ENCODE data around the gene CDC42BPA.
"Not testable (repeated sequence)": the region's sequence is repeated elsewhere in the genome, so short reads cannot be mapped to it uniquely, and the experiment has no call there.

CDC42BPA gene

DNA sequence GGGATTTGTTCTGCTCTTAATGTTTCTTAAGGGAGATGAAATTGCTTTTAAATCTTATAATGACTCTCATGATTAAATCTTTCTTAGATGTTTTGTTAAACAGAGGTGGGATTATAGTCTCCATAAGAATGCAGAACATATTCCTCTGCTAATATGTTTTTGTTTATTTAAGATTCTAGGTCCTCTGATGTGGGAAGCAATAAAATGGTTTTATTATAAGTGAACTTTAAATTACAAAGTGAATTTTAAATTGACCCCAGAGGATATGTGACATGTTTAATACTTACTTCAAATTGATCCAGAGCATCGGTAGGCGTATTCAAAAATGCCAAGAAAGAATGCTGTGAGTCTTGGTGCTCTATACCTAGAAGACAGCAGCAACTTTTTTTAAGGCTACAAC lies 248.8 kb downstream of the CDC42BPA start:
- no peak for DNase-seq

DNA sequence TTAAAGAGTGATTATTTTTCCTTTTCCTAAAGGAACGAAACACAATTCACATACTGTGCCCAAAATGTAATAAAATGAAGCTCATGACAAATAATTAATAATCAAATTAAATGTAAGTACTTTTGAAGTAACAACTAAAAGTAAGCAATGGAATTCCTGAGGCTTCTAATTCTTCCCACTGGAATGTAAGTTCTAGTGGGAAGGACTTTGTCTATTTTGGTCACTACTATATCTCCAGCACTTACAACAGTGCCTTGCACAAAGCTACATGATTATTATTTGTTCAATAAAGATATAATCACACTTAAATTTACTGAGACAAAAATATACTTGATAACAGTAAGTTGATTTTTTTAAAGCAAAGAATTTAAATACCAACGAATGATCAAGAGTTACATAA lies 249.4 kb downstream of the CDC42BPA start:
- no peak for DNase-seq

DNA sequence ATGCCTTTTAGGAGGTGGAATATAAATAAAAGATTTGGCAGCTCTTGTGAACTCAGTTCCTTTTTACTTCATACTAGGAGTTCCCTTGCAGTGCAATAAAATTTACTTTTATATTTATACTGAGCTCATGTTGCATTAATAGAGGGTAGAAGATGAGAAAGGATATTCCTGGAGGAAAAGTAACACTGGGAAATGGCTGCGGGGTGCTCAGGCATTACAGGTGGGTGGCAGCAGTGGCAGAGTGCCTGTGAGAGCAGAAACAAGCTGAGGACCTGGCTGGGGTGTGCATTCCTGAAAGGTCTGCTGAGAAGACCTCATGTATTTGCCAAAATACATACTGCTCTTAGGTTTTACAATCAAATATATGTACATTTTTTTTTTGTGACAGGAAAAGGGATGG lies 251.3 kb downstream of the CDC42BPA start:
- no peak for DNase-seq

DNA sequence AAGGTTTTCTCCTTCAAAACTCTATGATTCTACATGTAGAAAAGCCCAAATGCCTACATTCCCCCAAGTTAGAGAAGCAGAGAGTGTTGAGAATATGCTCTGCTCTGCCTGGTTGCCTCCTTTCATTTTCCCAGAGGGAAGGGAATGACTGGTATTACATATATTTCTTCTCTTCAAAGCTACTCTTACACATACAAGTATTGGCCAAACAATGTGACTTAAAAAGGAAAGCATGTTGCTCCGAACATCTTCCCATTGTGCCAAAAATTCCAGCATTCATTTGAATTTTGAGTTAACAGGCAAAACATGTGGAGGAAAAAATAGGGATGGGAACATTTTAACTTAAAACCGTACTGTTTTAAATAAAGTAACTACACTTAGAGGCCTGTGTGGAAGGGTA lies 253.0 kb downstream of the CDC42BPA start:
- DNase-seq, result no peak

DNA sequence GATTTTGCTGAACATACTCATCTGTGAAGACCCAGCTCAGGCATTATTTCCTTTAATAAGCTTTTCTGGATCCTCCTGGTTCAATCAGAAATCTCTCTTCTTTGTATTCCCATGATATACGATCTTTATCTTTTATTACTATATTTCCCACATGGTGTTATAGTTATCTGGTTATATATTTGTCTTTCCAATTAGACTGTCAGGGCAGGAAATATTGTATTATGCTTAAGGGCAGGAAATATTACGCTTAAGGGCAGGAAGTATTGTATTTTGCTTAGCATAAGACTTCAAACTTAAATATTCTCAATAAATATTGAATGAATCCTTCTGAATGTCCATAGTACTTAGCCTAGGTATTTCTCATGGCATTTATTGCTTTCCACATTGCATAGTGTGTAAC lies 256.0 kb downstream of the CDC42BPA start:
- no peak for DNase-seq

DNA sequence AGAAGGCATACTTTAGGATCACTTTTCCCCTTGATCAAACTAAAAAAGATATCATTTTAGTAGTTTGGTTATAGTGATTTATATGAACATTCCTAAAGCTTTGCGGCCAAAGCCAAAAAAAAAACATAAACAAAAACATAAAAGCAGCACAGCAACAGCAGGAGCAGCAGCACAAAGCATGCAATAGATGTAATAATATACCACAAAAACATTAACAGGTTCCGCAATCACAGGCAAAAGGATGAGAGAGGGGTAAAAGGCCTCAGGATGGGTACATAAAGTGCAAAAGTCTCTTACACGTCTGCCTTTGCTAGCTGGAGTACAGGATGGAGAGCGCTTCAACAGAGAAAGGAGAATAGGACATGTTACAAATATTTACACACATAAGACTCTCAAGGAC lies 259.2 kb downstream of the CDC42BPA start:
- DNase-seq, result no peak

DNA sequence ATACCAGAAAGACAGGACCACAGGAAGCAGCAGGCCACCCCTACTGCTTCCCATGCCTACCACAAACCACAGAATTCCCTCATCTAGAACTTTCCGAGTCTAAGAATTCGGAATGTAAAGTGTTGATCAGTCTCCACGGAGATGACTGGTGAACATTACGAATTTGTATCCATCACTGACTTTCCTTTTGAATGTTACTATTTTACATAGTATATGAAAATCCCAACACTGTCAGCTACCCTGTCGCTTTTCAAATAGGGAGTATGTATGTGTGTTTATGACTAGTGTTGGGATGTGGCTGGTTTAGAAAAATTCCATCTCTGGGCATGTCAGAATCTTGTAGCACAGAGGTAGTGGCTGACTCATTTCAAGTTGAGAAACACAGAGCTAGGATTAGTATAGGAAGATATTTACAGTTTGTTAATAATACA lies 260.0 kb downstream of the CDC42BPA start:
- no peak for DNase-seq

DNA sequence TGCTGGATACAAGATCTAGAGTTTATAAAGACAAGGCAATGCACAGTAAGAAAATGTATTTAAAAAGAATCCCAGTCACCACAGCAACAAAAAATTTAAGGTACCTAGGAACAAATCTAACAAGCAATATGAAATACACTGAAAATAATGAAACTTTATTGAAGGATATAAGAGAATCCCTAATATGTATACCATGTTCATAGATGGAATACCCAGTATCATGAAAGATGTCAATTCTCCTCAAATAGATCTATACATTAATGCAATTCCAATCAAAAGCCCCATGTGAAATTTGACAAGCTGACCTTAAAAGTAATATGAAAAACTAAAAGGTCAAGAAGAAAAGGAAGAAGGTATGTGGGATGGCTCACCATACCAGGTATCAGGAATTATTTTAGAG lies 269.0 kb downstream of the CDC42BPA start:
- DNase-seq, result no peak

DNA sequence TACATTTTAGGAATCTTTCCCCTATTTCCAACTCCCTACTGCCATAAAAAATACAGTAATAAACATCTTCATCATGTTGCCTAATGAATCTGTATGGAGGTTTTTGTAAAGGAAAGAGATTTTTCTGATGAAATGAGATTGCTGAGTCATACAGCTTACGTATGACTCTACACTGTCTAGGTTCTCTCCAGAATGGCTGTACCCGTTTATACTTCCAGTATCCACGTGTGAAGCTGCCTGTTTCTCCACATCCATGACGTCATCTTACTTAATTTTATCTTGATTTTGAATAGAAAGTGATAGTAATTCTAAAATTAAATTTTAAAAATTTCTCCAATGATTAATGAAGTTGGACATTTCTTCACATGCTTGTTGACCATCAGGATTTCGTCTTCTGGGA lies 274.5 kb downstream of the CDC42BPA start:
- DNase-seq, result no peak

DNA sequence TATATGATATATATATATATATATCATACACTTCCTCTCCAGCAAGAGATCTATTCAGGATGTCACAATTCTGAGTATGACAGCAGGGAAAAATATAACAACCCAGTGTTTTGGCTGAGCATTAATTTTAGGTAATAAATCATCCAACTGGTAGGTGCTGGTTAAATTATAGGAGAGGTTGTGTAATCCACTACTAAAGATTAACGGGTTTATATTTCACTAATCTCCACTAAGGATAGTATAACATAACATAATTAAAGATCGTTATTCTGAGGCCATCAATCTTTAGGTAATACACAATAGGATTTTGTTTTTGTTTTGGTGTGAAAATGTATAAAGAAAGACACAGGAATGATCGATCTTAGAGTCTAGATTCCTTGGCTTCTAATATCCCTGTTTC lies 276.0 kb downstream of the CDC42BPA start:
- DNase-seq, result no peak

DNA sequence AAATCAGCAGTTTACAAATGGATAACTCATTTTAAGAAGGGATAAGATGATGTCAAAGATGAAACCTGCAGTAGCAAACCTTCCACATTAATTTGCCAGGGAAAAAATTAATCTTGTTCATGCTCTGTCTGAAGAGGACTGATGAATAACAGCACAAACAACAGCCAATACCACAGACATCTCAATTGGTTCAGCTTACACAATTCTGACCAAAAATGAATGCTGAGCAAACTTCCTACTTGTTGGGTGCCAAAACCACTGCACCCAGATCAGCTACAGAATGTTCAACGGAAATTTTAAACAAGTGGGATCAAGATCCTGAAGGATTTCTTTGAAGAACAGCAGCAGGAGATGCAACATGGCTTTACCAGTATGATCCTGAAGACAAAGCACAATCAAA lies 279.9 kb downstream of the CDC42BPA start:
- DNase-seq, result no peak

DNA sequence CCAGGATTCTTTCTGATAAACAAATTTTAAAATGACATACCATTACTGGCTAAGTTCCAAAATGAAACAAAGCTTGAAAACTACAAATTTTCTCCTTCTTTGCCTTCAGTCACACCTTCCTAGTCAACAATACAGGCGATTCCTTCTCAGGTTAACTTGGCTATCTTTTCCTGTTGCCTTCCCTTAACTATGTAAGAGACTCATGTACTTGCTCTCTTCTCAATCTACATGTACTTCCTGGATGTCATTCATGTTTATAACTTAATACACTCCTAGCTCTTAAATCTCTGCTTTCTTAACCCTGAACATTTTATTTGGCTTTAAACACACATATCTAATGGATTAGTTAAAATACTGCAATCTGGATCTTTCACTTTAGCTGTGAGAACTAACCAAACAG lies 281.2 kb downstream of the CDC42BPA start:
- DNase-seq, result no peak

DNA sequence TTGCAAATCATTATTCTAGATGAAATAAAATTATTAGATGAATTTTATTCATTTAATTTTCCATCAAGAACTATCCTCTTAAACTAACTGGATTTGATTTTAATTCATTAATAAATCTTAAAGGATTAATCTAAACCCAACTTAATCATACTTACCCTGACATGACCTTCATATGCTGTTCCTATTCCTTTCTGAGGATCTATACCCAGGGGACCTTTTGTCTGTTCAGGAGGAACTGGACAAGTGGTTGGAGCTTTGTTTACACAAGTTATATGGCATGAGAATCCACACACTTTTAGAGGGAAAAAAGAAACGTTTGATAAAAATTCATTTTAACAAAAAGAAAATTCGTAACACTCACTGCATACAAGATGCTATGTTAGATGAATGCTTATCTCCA lies 283.0 kb downstream of the CDC42BPA start:
- DNase-seq, result no peak

DNA sequence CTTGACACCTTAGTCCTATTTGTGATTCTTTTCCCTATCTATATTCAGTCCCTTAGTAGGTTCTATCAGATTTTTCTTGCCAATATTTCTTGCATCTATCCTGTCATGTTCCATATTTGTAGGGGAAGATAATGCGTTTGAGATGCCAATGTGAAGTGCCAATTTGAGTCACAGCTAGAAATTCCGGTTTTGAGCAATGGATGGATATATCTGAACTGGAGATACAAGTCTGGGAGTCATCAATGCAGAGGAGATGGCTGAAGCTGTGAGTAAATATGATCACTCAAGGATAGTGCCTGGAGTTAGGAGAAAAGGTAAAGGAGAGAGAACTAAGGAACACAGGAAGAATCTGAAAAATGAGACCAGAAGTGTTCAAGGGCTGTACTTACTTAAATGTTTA lies 284.4 kb downstream of the CDC42BPA start:
- DNase-seq, result no peak

DNA sequence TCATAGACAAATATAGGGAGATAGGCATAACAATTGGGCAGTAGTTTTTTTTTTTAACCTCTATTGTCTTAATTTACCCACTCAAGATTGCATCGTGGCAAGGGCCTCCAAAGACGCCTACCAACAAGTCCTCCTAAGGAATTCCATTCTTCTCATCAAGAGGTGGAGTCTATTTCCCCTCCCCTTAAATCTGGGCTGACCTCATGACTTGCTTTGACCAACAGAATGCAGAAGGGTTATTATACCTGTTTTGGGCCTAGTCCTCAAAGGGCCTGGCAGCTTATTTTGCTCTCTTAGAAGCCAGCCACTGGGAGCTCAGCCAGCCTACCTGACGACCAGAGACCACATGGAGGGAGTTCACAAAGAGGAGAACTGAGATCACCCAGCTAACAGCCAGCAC lies 285.9 kb downstream of the CDC42BPA start:
- no peak for DNase-seq

DNA sequence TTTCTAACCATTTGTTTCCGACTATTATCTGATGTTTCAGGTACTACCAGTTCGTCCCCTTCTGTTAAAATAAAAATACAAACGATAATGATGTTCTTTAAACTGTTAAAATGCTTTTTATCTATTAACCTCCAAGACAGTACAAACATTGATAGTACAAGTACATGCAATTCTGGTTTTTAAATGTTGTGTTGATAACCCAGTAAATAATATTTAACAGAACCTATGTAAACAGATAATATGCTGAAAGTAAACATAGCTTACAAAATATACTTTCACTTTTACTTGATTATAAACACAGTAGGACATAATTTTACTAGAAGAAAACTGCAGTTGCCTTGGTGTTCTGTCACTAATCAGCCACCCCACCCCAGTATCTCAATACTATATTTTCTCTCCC lies 301.3 kb downstream of the CDC42BPA start:
- DNase-seq, result no peak

DNA sequence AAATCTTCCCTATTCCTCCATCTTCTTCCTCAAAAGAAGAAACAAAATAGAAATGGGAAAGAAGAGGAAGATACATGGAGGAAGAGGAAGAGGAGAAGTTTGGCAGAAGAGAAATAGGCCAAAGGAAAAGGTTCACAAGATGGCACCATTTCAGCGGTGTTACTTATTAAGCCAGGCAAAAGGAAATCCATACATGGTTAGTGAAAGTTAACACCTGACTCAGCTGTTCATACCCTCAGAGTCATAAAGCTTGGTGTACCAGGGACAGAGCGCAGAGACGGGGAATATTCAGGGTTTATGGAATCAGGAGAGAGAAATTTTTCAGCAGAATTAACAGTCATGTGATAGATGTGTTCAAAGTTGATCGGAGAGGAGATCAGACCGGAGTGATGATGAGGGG lies 307.6 kb downstream of the CDC42BPA start:
- DNase-seq, result no peak

DNA sequence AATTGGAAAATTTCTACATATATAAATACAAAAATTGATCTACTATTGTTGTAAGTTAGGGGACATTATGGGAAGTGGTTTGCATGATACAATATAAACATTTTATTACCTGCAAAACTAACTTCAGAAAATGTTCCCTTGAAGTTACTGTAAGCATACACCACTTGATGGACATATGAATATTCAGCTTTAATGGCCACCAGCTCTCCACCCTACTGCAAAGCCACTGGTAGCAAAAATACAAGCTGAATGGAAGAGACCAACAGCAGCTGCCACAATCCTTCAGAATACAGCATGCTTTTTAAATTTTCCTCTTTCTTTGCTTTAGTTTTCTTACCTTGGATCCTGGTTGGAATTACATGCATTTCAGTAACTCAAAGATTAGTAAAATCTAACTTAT lies 308.4 kb downstream of the CDC42BPA start:
- no peak for DNase-seq

DNA sequence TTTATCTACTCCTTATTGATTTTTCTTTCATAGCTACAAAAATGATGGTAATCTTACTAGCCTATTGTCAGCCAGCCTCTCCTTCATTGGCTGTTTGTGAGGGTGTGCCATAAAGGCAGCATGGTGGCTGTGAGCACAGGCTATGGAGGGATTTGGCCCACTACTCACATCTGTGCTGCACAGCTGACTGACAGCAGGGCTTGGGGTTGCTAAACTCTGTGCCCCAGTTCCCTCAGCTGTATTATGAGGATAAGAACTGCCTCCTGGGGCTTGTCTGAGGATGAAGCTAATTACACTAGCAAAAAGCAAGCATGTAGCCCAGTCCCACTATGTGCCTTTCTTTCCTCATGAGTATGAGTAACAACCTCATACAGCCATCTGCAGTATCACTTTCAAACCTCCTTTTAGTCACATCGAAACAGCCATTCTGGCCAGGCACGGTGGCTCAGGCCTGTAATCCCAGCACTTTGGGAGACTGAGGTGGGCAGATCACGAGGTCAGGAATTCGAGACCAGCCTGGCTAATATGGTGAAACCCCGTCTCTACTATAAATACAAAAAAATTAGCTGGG lies 312.0 kb downstream of the CDC42BPA start:
- DNase-seq, result no peak

DNA sequence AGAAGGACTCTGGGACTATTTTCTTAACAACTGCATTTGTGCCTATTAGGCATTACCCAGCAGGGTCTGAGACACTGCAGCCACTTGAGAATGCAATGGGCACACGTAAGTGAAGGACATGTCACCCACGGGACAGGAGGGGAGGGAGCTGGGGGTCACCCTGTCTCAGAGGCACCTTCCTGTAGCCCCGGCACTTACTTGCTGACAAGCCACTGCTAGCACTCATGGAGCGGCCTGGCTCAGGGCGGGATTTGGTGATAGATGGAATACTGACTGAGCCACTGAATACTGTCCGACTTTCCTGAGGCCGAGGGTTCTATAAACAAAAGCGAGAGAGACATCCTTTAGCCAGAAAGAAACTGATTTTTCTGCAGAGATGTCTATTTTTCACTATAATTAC lies 313.5 kb downstream of the CDC42BPA start:
- DNase-seq, result no peak

DNA sequence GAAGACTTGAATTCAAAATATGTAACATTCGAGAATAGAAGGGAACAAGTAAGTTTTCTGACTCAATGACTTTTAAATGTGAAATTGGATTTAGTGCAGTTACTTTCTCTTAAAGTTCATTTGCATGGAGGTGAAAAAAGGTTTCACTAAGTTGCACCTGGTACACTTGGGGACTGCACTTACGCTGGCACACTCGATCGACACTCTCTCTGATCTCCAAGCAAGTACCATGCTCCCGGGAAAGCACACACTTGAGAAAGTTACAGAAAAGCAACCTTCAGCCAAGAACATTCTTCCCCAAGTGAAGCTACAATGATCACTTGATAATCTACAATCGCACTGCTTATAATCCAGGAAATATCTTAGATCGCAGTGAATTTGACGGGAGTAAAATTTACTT lies 315.1 kb downstream of the CDC42BPA start:
- no peak for DNase-seq

DNA sequence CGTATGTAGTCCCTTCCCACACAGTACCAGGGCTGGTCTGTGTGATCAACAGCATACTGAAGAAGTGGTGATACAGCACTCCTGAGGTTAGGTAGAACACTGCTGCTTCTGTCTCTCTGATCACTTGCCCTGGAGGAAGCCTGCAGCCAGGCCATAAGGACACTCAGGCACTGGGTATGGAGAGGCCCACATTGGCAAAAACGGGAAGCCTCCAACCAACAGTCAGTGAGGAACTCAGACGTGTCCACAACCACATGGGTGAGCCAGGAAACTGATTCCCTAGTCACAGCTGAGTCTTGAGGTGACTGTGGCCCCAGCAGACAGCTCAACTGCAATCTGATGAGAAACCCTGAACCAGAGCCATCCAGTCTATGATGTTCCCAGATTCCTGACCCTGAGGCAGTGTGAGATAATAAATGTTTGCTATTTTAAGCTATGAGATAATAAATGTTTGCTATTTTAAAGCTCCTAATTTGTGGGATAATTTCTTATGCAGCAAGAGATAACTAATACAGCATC lies 315.7 kb downstream of the CDC42BPA start:
- no peak for DNase-seq

DNA sequence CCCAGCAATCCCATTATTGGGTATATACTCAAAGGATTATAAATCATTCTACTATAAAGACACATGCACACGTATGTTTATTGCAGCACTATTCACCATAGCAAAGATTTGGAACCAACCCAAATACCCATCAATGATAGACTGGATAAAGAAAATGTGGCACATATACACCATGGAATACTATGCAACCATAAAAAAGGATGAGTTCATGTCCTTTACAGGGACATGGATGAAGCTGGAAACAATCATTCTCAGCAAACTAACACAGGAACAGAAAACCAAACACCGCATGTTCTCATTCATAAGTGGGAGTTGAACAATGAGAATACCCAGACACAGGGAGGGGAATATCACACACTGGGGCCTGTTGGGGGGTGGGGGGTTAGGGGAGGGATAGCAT lies 318.7 kb downstream of the CDC42BPA start:
- DNase-seq, result not testable (repeated sequence)

All from amygdala (tissue), 56 donors.